Esophagus squamous epithelium (tissue), 4 donors: ENCODE results near the gene FBXO9.

ENCODE experiments used
- POLR2A ChIP-seq, 4 donors: fragments of 450-650 bp; IDR thresholded peaks; one replicate each; pipeline ENCODE4 v1.6.1; 2017; ENCODE audit warnings: antibody characterized with exemption in 4 of 4, mild to moderate bottlenecking in 4 of 4, moderate library complexity in 3 of 4
- TF ChIP-seq, protein P1 (sequence below), 6 experiments: fragments of 450-650 bp in 4 of 6; fragments of 200-600 bp in 2 of 6; sonication (generic) in 2 of 6; IDR thresholded peaks; one replicate each; pipeline ENCODE4 v1.5.1; 2016 to 2019; ENCODE audit warnings: antibody characterized with exemption in 6 of 6, mild to moderate bottlenecking in 4 of 6, moderate library complexity in 4 of 6

DNA sequence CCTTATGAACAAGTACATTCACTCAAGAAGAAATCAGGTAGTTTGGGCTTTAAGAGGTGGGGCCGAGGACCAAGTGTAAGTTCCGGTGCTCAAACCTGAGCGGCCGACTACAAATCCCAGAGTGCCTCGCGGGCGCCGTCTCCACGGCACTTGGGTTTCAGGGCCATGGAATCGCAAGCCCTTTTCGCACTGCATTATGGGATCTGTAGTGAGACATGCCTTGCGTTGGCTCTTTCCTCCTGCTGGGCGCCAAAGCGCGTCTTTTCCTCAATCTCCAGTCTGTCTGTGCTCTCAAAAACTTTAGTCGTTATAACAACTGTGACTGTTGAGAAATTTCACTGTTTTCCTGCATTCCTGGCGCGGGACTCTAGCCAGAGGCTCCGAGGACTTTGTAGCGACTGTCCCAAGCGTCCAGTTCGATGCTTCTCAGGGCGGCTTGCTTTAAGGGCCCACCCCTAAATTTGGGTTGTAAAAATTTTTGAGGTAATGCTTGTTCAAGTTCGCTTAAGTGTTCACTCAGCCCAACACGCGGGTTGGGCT, 408 bp upstream of the FBXO9 start:
- TF ChIP-seq POLR2A (IDR thresholded peaks at IDR 0.05), result no peak
- TF ChIP-seq, protein P1, sequence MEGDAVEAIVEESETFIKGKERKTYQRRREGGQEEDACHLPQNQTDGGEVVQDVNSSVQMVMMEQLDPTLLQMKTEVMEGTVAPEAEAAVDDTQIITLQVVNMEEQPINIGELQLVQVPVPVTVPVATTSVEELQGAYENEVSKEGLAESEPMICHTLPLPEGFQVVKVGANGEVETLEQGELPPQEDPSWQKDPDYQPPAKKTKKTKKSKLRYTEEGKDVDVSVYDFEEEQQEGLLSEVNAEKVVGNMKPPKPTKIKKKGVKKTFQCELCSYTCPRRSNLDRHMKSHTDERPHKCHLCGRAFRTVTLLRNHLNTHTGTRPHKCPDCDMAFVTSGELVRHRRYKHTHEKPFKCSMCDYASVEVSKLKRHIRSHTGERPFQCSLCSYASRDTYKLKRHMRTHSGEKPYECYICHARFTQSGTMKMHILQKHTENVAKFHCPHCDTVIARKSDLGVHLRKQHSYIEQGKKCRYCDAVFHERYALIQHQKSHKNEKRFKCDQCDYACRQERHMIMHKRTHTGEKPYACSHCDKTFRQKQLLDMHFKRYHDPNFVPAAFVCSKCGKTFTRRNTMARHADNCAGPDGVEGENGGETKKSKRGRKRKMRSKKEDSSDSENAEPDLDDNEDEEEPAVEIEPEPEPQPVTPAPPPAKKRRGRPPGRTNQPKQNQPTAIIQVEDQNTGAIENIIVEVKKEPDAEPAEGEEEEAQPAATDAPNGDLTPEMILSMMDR (IDR thresholded peaks at IDR 0.05), result peak in 4 of 6 experiments; percentile 11 to 18 (median 16)
